Measurements from ENCODE around the gene FARSA. TPM values are rescaled to one million over a fixed set of nuclear protein-coding genes. Genes with fewer than 3 reads are reported as not detected.
"Not testable (repeated sequence)": the region's sequence is repeated elsewhere in the genome, so short reads cannot be mapped to it uniquely, and the experiment has no call there.

The FARSA gene
- total RNA-seq, 1 experiment from 2014 or later = 75.9 TPM

DNA sequence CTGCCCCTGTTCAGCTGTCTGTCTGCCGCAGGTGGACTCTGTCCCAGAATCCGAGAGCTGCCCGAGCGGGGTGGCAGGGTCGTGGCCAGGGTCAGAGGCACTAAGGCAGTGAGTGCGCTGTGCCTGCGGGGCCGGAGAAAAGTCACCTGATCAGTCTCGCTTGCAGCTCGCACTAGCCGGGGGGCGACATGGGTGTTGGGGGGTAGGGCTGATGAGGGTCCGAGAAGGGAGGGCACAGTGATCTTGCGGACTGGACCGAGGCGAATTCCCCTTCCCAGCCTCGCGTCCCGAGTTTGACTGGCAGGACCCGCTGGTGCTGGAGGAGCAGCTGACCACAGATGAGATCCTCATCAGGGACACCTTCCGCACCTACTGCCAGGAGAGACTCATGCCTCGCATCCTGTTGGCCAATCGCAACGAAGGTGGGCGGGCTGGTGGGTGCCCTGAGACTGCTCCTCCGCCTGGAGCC is 41.9 kb downstream of the FARSA start:
- intact Hi-C loops (cut with micrococcal nuclease; ENCODE audit: unreplicated experiment) = no loop called here
- Histone ChIP-seq H3K9me3 (no peaks in the 10 kb centered on the region), H3K27me3 (replicated peaks; ENCODE audit: control insufficient read depth, insufficient read depth, low read length) (no peaks in the 10 kb centered on the region), H3K4me1 (no peaks in the 10 kb centered on the region), H3K4me3 (ENCODE audit: low read depth, low read length) (peak overlapping the region; percentile 89), H3K36me3 (ENCODE audit: control insufficient read depth, insufficient read depth, low read length) (no peaks in the 10 kb centered on the region; the same call in 1 of the 2 replicates)
- TSS peak; percentile 65 for BruUV-seq (replicated peaks)
- H3K36me3 Mint-ChIP-seq (ENCODE audit: insufficient read depth, unreplicated experiment) = peaks cover 25% of the 10 kb centered on the region
- TF ChIP-seq, protein P1, sequence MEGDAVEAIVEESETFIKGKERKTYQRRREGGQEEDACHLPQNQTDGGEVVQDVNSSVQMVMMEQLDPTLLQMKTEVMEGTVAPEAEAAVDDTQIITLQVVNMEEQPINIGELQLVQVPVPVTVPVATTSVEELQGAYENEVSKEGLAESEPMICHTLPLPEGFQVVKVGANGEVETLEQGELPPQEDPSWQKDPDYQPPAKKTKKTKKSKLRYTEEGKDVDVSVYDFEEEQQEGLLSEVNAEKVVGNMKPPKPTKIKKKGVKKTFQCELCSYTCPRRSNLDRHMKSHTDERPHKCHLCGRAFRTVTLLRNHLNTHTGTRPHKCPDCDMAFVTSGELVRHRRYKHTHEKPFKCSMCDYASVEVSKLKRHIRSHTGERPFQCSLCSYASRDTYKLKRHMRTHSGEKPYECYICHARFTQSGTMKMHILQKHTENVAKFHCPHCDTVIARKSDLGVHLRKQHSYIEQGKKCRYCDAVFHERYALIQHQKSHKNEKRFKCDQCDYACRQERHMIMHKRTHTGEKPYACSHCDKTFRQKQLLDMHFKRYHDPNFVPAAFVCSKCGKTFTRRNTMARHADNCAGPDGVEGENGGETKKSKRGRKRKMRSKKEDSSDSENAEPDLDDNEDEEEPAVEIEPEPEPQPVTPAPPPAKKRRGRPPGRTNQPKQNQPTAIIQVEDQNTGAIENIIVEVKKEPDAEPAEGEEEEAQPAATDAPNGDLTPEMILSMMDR (IDR thresholded peaks at IDR 0.05; ENCODE audit: insufficient read depth in 1 of 2, low read depth in 1 of 2, low read length in 1 of 2, severe bottlenecking in 1 of 2, unreplicated experiment in 1 of 2) = no peak
- H3K4me1 Mint-ChIP-seq (ENCODE audit: low read depth, unreplicated experiment) = peaks cover 5% of the 10 kb centered on the region
- CTCF ChIA-PET = interaction anchor here (0.6 to 1.8 kb wide), 5 partner anchors 9 to 204 kb away, joined by 3 to 8 read pairs (median 4); partner anchors contain the start of gene RNASEH2A
- no peaks in the 10 kb centered on the region for H3K9me3 Mint-ChIP-seq (ENCODE audit: unreplicated experiment)
- peak in 1 of 2 experiments; percentile 24 for DNase-seq
- H3K27ac Mint-ChIP-seq (ENCODE audit: unreplicated experiment) = peak overlapping the region; percentile 87
- peak overlapping the region; percentile 96 for H3K4me3 Mint-ChIP-seq (ENCODE audit: unreplicated experiment)
- POLR2A ChIA-PET = interaction anchor here (0.5 to 1.3 kb wide), 9 partner anchors 14 to 261 kb away, joined by 3 to 17 read pairs (median 3); partner anchors contain the start of genes FARSA, RAD23A and SYCE2
- peaks cover under 1% of the 10 kb centered on the region for H3K27me3 Mint-ChIP-seq (ENCODE audit: insufficient read depth, unreplicated experiment)

DNA sequence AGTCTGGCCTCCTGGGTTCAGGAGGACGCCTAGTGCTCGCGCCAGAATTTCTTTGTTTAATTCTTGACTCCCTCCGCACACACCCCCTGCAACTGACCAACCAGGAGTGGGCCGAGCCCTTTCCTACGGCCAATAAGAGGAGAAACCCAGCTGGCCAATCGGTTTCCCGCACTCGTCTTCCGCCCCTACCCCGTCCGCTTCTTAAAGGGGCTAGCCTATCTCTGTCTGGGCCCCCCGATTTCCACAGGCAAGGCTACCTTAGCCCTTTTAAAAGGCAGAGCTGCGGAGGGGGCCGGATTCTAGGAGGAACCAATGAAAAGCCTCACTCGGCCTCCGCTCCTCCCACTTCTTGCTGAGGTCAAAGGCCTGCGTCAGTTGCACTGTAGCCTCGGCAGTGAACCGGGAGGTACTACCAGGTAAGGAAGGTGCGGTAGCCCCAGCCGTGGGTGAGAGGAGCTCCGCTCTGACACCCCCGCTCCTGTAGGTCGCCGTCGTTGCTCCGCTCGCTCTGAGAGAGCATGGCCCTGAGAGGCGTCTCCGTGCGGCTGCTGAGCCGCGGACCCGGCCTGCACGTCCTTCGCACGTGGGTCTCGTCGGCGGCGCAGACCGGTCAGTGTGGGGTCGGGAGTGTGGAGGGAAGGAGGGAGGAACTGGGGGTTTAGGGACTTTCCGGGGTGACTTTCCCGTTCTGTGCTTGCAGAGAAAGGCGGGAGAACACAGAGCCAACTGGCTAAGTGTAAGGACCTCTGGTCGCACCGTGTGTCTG is 42.5 kb downstream of the FARSA start, which contains the start of gene GCDH:
Gene GCDH, plus strand, starts transcription at position 374 of the 766 bp plus-strand sequence. Its CDS starts 145 bp downstream, at position 519.
- POLR2A ChIA-PET = interaction anchor here (0.5 to 1.3 kb wide), 12 partner anchors 15 to 261 kb away, joined by 3 to 17 read pairs (median 3); partner anchors contain the start of genes FARSA, RAD23A, SYCE2 and TRIR
- TF ChIP-seq, protein P1 (IDR thresholded peaks at IDR 0.05; ENCODE audit: insufficient read depth in 1 of 2, low read depth in 1 of 2, low read length in 1 of 2, severe bottlenecking in 1 of 2, unreplicated experiment in 1 of 2) = no peak
- Mint-ChIP-seq H3K4me3 (ENCODE audit: unreplicated experiment) (peak within 1 kb of the TSS; percentile 96), H3K27ac (ENCODE audit: unreplicated experiment) (peak within 1 kb of the TSS; percentile 87), H3K36me3 (ENCODE audit: insufficient read depth, unreplicated experiment) (peaks cover 30% of the 10 kb centered on the region), H3K27me3 (ENCODE audit: insufficient read depth, unreplicated experiment) (peaks cover 5% of the 10 kb centered on the region), H3K9me3 (ENCODE audit: unreplicated experiment) (no peaks in the 10 kb centered on the region), H3K4me1 (ENCODE audit: low read depth, unreplicated experiment) (peaks cover 5% of the 10 kb centered on the region)
- H3K27me3 ChIP-seq (replicated peaks; ENCODE audit: control insufficient read depth, insufficient read depth, low read length) = no peaks in the 10 kb centered on the region
- H3K4me3 ChIP-seq (ENCODE audit: low read depth, low read length) = peak within 1 kb of the TSS; percentile 89
- DNase-seq = peak; percentile 96 to 98
- CTCF ChIA-PET = interaction anchor here (0.6 to 1.8 kb wide), 7 partner anchors 10 to 205 kb away, joined by 3 to 8 read pairs (median 4); partner anchors contain the start of gene RNASEH2A
- H3K4me1 ChIP-seq = no peaks in the 10 kb centered on the region
- H3K9me3 ChIP-seq = no peaks in the 10 kb centered on the region
- H3K36me3 ChIP-seq (ENCODE audit: control insufficient read depth, insufficient read depth, low read length) = no peaks in the 10 kb centered on the region; the same call in 1 of the 2 replicates
- intact Hi-C loops (cut with micrococcal nuclease; ENCODE audit: unreplicated experiment) = no loop called here
- no TSS peak for BruUV-seq (replicated peaks)

DNA sequence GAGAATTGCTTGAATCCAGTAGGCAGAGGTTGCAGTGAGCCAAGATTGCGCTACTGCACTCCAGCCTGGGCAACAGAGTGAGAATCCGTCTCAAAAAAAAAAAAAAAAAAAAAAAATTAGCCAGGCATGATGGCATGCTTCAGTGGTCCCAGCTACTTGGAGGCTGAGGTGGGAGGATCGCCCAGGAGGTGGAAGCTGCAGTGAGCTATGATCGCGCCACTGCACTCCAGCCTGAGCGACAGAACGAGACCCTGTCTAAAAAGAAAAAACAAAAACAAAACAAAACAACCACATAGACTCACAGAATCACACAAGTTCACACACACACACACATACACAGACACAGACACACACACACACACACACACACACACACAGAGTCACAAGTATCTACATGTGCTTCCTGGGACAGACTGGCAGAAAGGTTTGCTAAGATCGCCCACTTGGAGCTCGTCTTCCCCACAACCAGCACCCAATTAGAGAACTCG is 43.2 kb downstream of the FARSA start:
- CTCF ChIA-PET = interaction anchor here (0.7 to 1.8 kb wide), 6 partner anchors 11 to 130 kb away, joined by 4 to 8 read pairs (median 5); partner anchors contain the start of gene RNASEH2A
- DNase-seq; H3K9me3 ChIP-seq; H3K9me3 Mint-ChIP-seq (ENCODE audit: unreplicated experiment); H3K36me3 ChIP-seq (ENCODE audit: control insufficient read depth, insufficient read depth, low read length); BruUV-seq (replicated peaks); intact Hi-C loops (cut with micrococcal nuclease; ENCODE audit: unreplicated experiment); H3K4me1 Mint-ChIP-seq (ENCODE audit: low read depth, unreplicated experiment); H3K4me1 ChIP-seq; H3K27me3 Mint-ChIP-seq (ENCODE audit: insufficient read depth, unreplicated experiment); H3K27me3 ChIP-seq (replicated peaks; ENCODE audit: control insufficient read depth, insufficient read depth, low read length): not testable (repeated sequence)
- peak overlapping the region; percentile 96 for H3K4me3 Mint-ChIP-seq (ENCODE audit: unreplicated experiment)
- H3K36me3 Mint-ChIP-seq (ENCODE audit: insufficient read depth, unreplicated experiment) = peaks cover 31% of the 10 kb centered on the region
- peak overlapping the region; percentile 87 for H3K27ac Mint-ChIP-seq (ENCODE audit: unreplicated experiment)
- peak overlapping the region; percentile 28 for H3K4me3 ChIP-seq (ENCODE audit: low read depth, low read length)
- POLR2A ChIA-PET = interaction anchor here (0.5 to 1.3 kb wide), 9 partner anchors 29 to 1725 kb away, joined by 3 to 17 read pairs (median 4); partner anchors contain the start of genes RAD23A, SYCE2 and TRIR

All from Caco-2 (cell line).